ENCODE results near the gene MEF2D. TPM values are rescaled to one million over a fixed set of nuclear protein-coding genes. Genes with fewer than 3 reads are reported as not detected.
A peak's percentile ranks its signal among the peaks of the same experiment; 100 is the strongest.

The MEF2D gene
- total RNA-seq, 1 donor from 2014 or later, result 56.6 TPM

GRCh38 chr1:156496211-156496761 is 4.3 kb downstream of the MEF2D start:
- H3K9me3 ChIP-seq (ENCODE audit: insufficient read depth, low read depth, low read length), result no peaks in the 10 kb centered on the region
- H3K27ac Mint-ChIP-seq (ENCODE audit: unreplicated experiment), result peak overlapping the region; percentile 38
- FAIRE-seq (no peak), DNase-seq (ENCODE audit: low read depth) (no peak)
- peaks cover 84% of the 10 kb centered on the region for H4K20me1 ChIP-seq (ENCODE audit: insufficient read depth, low read length)
- no peak overlapping the region for H3K27ac ChIP-seq (ENCODE audit: low read depth, low read length)
- H3K36me3 Mint-ChIP-seq (ENCODE audit: low read depth, unreplicated experiment), result peaks cover 14% of the 10 kb centered on the region
- H3K4me1 ChIP-seq (ENCODE audit: insufficient read depth, low read length), result peaks cover 51% of the 10 kb centered on the region
- H3K4me3 ChIP-seq (ENCODE audit: insufficient read depth, low read depth, low read length), result no peak overlapping the region
- no peak overlapping the region for H2AFZ ChIP-seq (ENCODE audit: low read depth, low read length)
- H3K9me3 Mint-ChIP-seq (ENCODE audit: unreplicated experiment), result no peaks in the 10 kb centered on the region
- no peaks in the 10 kb centered on the region for H3K27me3 Mint-ChIP-seq (ENCODE audit: low read depth, unreplicated experiment)
- H3K4me3 Mint-ChIP-seq (ENCODE audit: unreplicated experiment), result peak overlapping the region; percentile 80
- no peaks in the 10 kb centered on the region for H3K27me3 ChIP-seq (ENCODE audit: insufficient read depth, low read length)
- no peaks in the 10 kb centered on the region for H3K36me3 ChIP-seq (ENCODE audit: insufficient read depth, low read length)
- peak overlapping the region; percentile 39 for H3K9ac ChIP-seq (ENCODE audit: low read length)
- TF ChIP-seq EZH2 (IDR thresholded peaks at IDR 0.05; ENCODE audit: insufficient read depth, low read length), result no peak
- TF ChIP-seq, protein P1, sequence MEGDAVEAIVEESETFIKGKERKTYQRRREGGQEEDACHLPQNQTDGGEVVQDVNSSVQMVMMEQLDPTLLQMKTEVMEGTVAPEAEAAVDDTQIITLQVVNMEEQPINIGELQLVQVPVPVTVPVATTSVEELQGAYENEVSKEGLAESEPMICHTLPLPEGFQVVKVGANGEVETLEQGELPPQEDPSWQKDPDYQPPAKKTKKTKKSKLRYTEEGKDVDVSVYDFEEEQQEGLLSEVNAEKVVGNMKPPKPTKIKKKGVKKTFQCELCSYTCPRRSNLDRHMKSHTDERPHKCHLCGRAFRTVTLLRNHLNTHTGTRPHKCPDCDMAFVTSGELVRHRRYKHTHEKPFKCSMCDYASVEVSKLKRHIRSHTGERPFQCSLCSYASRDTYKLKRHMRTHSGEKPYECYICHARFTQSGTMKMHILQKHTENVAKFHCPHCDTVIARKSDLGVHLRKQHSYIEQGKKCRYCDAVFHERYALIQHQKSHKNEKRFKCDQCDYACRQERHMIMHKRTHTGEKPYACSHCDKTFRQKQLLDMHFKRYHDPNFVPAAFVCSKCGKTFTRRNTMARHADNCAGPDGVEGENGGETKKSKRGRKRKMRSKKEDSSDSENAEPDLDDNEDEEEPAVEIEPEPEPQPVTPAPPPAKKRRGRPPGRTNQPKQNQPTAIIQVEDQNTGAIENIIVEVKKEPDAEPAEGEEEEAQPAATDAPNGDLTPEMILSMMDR (IDR thresholded peaks at IDR 0.05; ENCODE audit: insufficient read depth, low read depth, low read length), result no peak
- peak overlapping the region; percentile 98 for H3K4me2 ChIP-seq (ENCODE audit: low read length)
- peaks cover 92% of the 10 kb centered on the region for H3K79me2 ChIP-seq (ENCODE audit: insufficient read depth, low read length)
- H3K4me1 Mint-ChIP-seq (ENCODE audit: low read depth, unreplicated experiment), result peaks cover 45% of the 10 kb centered on the region

GRCh38 chr1:156495401-156496140 is 5.0 kb downstream of the MEF2D start:
- Mint-ChIP-seq H3K36me3 (ENCODE audit: low read depth, unreplicated experiment) (peaks cover 16% of the 10 kb centered on the region), H3K27me3 (ENCODE audit: low read depth, unreplicated experiment) (no peaks in the 10 kb centered on the region), H3K4me1 (ENCODE audit: low read depth, unreplicated experiment) (peaks cover 53% of the 10 kb centered on the region), H3K9me3 (ENCODE audit: unreplicated experiment) (no peaks in the 10 kb centered on the region), H3K27ac (ENCODE audit: unreplicated experiment) (peak overlapping the region; percentile 20), H3K4me3 (ENCODE audit: unreplicated experiment) (peak overlapping the region; percentile 80)
- Histone ChIP-seq H4K20me1 (ENCODE audit: insufficient read depth, low read length) (peaks cover 91% of the 10 kb centered on the region), H3K79me2 (ENCODE audit: insufficient read depth, low read length) (peaks cover 99% of the 10 kb centered on the region), H3K4me1 (ENCODE audit: insufficient read depth, low read length) (peaks cover 55% of the 10 kb centered on the region), H3K9me3 (ENCODE audit: insufficient read depth, low read depth, low read length) (no peaks in the 10 kb centered on the region), H3K4me3 (ENCODE audit: insufficient read depth, low read depth, low read length) (no peak overlapping the region), H3K4me2 (ENCODE audit: low read length) (peak overlapping the region; percentile 98), H3K9ac (ENCODE audit: low read length) (peak overlapping the region; percentile 39), H3K27me3 (ENCODE audit: insufficient read depth, low read length) (no peaks in the 10 kb centered on the region), H3K27ac (ENCODE audit: low read depth, low read length) (no peak overlapping the region), H3K36me3 (ENCODE audit: insufficient read depth, low read length) (no peaks in the 10 kb centered on the region), H2AFZ (ENCODE audit: low read depth, low read length) (no peak overlapping the region)
- TF ChIP-seq EZH2 (IDR thresholded peaks at IDR 0.05; ENCODE audit: insufficient read depth, low read length), result no peak
- TF ChIP-seq, protein P1 (IDR thresholded peaks at IDR 0.05; ENCODE audit: insufficient read depth, low read depth, low read length), result no peak
- DNase-seq (ENCODE audit: low read depth) (no peak), FAIRE-seq (no peak)
